Measurements from ENCODE around the gene IL34.

IL34 gene

GRCh38 chr16:70689970-70690891 lies 43.9 kb downstream of the IL34 start:
- 91 to 92% methylated on average over 16 of the region's 16 CpGs for WGBS, 2 experiments
- Histone ChIP-seq H3K4me1 (ENCODE audit: control insufficient read depth, insufficient read depth, low read length) (peaks cover 63% of the 10 kb centered on the region), H3K27me3 (ENCODE audit: control insufficient read depth, insufficient read depth, low read length, poor library complexity, severe bottlenecking) (no peaks in the 10 kb centered on the region), H3K27ac (ENCODE audit: insufficient read depth, low read depth, low read length, poor library complexity, severe bottlenecking) (no peak overlapping the region), H3K36me3 (ENCODE audit: control insufficient read depth, insufficient read depth, low read length) (no peaks in the 10 kb centered on the region), H3K4me3 (ENCODE audit: insufficient read depth, low read depth, low read length) (no peak overlapping the region), H3K9me3 (ENCODE audit: control insufficient read depth, low read length) (no peaks in the 10 kb centered on the region)

GRCh38 chr16:70691223-70692129 lies 45.1 kb downstream of the IL34 start:
- no peak overlapping the region for H3K4me3 ChIP-seq (ENCODE audit: insufficient read depth, low read depth, low read length)
- H3K36me3 ChIP-seq (ENCODE audit: control insufficient read depth, insufficient read depth, low read length), result no peaks in the 10 kb centered on the region
- peaks cover 69% of the 10 kb centered on the region for H3K4me1 ChIP-seq (ENCODE audit: control insufficient read depth, insufficient read depth, low read length)
- H3K9me3 ChIP-seq (ENCODE audit: control insufficient read depth, low read length), result no peaks in the 10 kb centered on the region
- H3K27ac ChIP-seq (ENCODE audit: insufficient read depth, low read depth, low read length, poor library complexity, severe bottlenecking), result peak overlapping the region; percentile 63
- H3K27me3 ChIP-seq (ENCODE audit: control insufficient read depth, insufficient read depth, low read length, poor library complexity, severe bottlenecking), result no peaks in the 10 kb centered on the region
- WGBS, 2 experiments, result 91 to 92% methylated on average over 26 of the region's 26 CpGs

GRCh38 chr16:70692130-70692872 lies 45.9 kb downstream of the IL34 start:
- Histone ChIP-seq H3K4me1 (ENCODE audit: control insufficient read depth, insufficient read depth, low read length) (peaks cover 69% of the 10 kb centered on the region), H3K4me3 (ENCODE audit: insufficient read depth, low read depth, low read length) (no peak overlapping the region), H3K27ac (ENCODE audit: insufficient read depth, low read depth, low read length, poor library complexity, severe bottlenecking) (peak overlapping the region; percentile 41), H3K36me3 (ENCODE audit: control insufficient read depth, insufficient read depth, low read length) (no peaks in the 10 kb centered on the region), H3K27me3 (ENCODE audit: control insufficient read depth, insufficient read depth, low read length, poor library complexity, severe bottlenecking) (no peaks in the 10 kb centered on the region), H3K9me3 (ENCODE audit: control insufficient read depth, low read length) (no peaks in the 10 kb centered on the region)
- 88% methylated on average over 14 of the region's 14 CpGs for WGBS, 2 experiments

DNA sequence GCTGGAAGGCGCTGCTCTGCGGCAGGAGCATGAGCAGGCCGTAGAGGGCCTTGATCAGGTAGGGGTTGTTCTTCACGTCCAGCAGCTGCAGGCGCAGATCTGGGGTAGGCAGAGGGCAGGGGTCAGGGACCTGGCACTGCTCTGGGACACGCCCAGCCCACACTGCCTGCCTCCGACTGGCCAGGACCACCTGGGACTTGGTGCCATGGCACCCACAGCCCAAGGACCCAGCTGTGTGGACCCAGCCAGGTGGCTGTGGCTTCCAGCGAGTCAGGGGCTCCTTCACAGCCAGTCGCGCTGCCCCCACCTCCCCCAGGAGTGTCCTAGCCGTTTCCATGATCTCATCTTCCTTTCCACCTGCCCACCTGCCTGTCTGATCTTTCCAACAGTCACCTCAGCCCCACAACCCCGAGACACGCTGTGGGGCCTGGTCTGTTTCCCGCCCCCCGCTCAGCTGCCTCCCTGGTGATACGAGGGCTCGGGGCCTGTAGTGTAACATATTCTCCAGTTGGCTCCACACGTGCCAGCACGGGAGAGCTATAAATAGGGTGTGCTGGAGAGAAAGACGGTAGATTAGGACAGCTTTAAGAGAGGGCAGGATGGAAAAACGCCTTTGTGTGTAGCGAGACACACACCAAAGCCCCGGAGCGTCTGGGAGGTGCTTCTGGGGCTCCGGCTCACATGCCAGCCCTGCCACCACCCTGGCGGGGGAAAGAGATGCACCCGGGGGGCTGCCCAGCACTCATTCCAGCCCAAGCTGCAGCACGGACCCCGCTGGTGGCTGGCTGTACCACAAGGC lies 46.7 kb downstream of the IL34 start:
- H3K27ac ChIP-seq (ENCODE audit: insufficient read depth, low read depth, low read length, poor library complexity, severe bottlenecking), result peak overlapping the region; percentile 84
- no peak overlapping the region for H3K4me3 ChIP-seq (ENCODE audit: insufficient read depth, low read depth, low read length)
- 93 to 94% methylated on average over 29 of the region's 29 CpGs for WGBS, 2 experiments

GRCh38 chr16:70694088-70694867 lies 47.9 kb downstream of the IL34 start:
- H3K27ac ChIP-seq (ENCODE audit: insufficient read depth, low read depth, low read length, poor library complexity, severe bottlenecking), result peak overlapping the region; percentile 84
- H3K4me1 ChIP-seq (ENCODE audit: control insufficient read depth, insufficient read depth, low read length), result peaks cover 66% of the 10 kb centered on the region
- WGBS, 2 experiments, result 50 to 56% methylated on average over 17 of the region's 17 CpGs
- H3K9me3 ChIP-seq (ENCODE audit: control insufficient read depth, low read length), result no peaks in the 10 kb centered on the region
- no peak overlapping the region for H3K4me3 ChIP-seq (ENCODE audit: insufficient read depth, low read depth, low read length)
- no peaks in the 10 kb centered on the region for H3K27me3 ChIP-seq (ENCODE audit: control insufficient read depth, insufficient read depth, low read length, poor library complexity, severe bottlenecking)
- no peaks in the 10 kb centered on the region for H3K36me3 ChIP-seq (ENCODE audit: control insufficient read depth, insufficient read depth, low read length)

More for the DNA sequence above, 46.7 kb downstream of the IL34 start:
- Histone ChIP-seq H3K9me3 (ENCODE audit: control insufficient read depth, low read length) (no peaks in the 10 kb centered on the region), H3K4me1 (ENCODE audit: control insufficient read depth, insufficient read depth, low read length) (peaks cover 68% of the 10 kb centered on the region), H3K27me3 (ENCODE audit: control insufficient read depth, insufficient read depth, low read length, poor library complexity, severe bottlenecking) (no peaks in the 10 kb centered on the region), H3K36me3 (ENCODE audit: control insufficient read depth, insufficient read depth, low read length) (no peaks in the 10 kb centered on the region)

DNA sequence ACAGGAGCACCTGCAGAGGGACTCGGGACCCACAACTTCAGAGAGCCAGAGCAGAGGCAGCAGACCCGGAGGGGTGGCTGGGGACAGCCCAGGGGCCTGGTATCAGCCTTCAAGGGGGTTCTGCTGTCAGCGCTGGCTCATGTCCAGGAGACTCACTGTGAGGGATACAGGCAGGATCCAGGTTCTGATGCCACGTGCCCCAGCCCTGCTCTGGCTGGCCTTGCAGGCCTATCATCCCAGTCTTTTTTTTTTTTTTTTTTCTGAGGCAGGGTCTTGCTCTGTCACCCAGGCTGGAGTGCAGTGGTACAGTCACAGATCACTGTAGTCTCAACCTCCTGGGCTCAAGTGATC lies 48.5 kb downstream of the IL34 start:
- H3K27me3 ChIP-seq (ENCODE audit: control insufficient read depth, insufficient read depth, low read length, poor library complexity, severe bottlenecking), result no peaks in the 10 kb centered on the region
- no peak overlapping the region for H3K4me3 ChIP-seq (ENCODE audit: insufficient read depth, low read depth, low read length)
- H3K9me3 ChIP-seq (ENCODE audit: control insufficient read depth, low read length), result no peaks in the 10 kb centered on the region
- peaks cover 66% of the 10 kb centered on the region for H3K4me1 ChIP-seq (ENCODE audit: control insufficient read depth, insufficient read depth, low read length)
- no peaks in the 10 kb centered on the region for H3K36me3 ChIP-seq (ENCODE audit: control insufficient read depth, insufficient read depth, low read length)
- peak overlapping the region; percentile 84 for H3K27ac ChIP-seq (ENCODE audit: insufficient read depth, low read depth, low read length, poor library complexity, severe bottlenecking)
- 88 to 89% methylated on average over 4 of the region's 4 CpGs for WGBS, 2 experiments

DNA sequence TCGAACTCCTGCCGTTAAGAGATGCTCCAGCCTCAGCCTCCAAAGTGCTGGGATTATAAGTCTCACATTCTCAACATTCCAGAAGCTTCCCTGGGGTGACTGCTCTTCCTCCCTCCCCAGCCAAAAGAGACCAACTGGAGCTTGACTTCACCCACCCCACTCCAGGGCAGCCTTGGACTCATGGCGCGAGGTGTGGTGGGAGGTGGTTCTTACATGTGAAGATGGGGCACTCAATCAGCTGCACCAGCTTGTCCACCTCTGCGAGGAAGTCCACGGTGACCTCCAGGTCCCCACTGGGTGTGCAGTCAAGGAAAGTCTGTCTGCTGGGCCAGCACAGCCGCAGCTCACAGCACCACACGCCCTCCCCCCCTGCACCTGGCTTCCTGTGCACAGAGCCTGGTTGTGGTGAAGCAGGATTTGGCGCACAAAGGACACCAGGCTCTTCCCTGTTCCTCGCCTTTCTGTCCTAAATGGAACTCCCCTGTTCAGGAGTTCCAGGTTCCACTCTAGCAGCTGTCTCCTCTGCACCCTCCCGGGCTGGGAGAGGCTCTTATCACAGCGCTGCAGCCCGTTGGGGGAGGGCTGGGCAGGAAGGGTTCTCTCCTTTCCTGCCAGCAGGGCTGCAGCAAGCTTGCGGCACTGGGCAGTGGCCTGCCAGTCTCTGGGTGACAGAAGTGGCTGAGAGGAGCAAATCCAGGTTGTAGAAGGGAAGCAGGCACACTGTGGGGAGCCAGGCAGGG lies 49.1 kb downstream of the IL34 start:
- Histone ChIP-seq H3K36me3 (ENCODE audit: control insufficient read depth, insufficient read depth, low read length) (no peaks in the 10 kb centered on the region), H3K4me1 (ENCODE audit: control insufficient read depth, insufficient read depth, low read length) (peaks cover 66% of the 10 kb centered on the region), H3K27me3 (ENCODE audit: control insufficient read depth, insufficient read depth, low read length, poor library complexity, severe bottlenecking) (no peaks in the 10 kb centered on the region), H3K9me3 (ENCODE audit: control insufficient read depth, low read length) (no peaks in the 10 kb centered on the region), H3K4me3 (ENCODE audit: insufficient read depth, low read depth, low read length) (no peak overlapping the region), H3K27ac (ENCODE audit: insufficient read depth, low read depth, low read length, poor library complexity, severe bottlenecking) (peak overlapping the region; percentile 59)
- WGBS, 2 experiments, result 81 to 86% methylated on average over 14 of the region's 14 CpGs

GRCh38 chr16:70696355-70696754 lies 50.0 kb downstream of the IL34 start:
- 95 to 97% methylated on average over 8 of the region's 8 CpGs for WGBS, 2 experiments
- no peak overlapping the region for H3K4me3 ChIP-seq (ENCODE audit: insufficient read depth, low read depth, low read length)
- H3K27me3 ChIP-seq (ENCODE audit: control insufficient read depth, insufficient read depth, low read length, poor library complexity, severe bottlenecking), result no peaks in the 10 kb centered on the region
- peaks cover 68% of the 10 kb centered on the region for H3K4me1 ChIP-seq (ENCODE audit: control insufficient read depth, insufficient read depth, low read length)
- no peaks in the 10 kb centered on the region for H3K9me3 ChIP-seq (ENCODE audit: control insufficient read depth, low read length)
- no peaks in the 10 kb centered on the region for H3K36me3 ChIP-seq (ENCODE audit: control insufficient read depth, insufficient read depth, low read length)
- no peak overlapping the region for H3K27ac ChIP-seq (ENCODE audit: insufficient read depth, low read depth, low read length, poor library complexity, severe bottlenecking)
